Esophagus squamous epithelium (tissue), 4 donors: ENCODE data around the gene EHF.

Experiments used
- POLR2A ChIP-seq, 4 donors: fragments of 450-650 bp; IDR thresholded peaks; one replicate each; pipeline ENCODE4 v1.6.1; 2017; ENCODE audit warnings: antibody characterized with exemption in 4 of 4, mild to moderate bottlenecking in 4 of 4, moderate library complexity in 3 of 4
- TF ChIP-seq, protein P1 (sequence below), 6 experiments: fragments of 450-650 bp in 4 of 6; fragments of 200-600 bp in 2 of 6; sonication (generic) in 2 of 6; IDR thresholded peaks; one replicate each; pipeline ENCODE4 v1.5.1; 2016 to 2019; ENCODE audit warnings: antibody characterized with exemption in 6 of 6, mild to moderate bottlenecking in 4 of 6, moderate library complexity in 4 of 6

- TF ChIP-seq, protein P1, sequence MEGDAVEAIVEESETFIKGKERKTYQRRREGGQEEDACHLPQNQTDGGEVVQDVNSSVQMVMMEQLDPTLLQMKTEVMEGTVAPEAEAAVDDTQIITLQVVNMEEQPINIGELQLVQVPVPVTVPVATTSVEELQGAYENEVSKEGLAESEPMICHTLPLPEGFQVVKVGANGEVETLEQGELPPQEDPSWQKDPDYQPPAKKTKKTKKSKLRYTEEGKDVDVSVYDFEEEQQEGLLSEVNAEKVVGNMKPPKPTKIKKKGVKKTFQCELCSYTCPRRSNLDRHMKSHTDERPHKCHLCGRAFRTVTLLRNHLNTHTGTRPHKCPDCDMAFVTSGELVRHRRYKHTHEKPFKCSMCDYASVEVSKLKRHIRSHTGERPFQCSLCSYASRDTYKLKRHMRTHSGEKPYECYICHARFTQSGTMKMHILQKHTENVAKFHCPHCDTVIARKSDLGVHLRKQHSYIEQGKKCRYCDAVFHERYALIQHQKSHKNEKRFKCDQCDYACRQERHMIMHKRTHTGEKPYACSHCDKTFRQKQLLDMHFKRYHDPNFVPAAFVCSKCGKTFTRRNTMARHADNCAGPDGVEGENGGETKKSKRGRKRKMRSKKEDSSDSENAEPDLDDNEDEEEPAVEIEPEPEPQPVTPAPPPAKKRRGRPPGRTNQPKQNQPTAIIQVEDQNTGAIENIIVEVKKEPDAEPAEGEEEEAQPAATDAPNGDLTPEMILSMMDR (IDR thresholded peaks at IDR 0.05), result no peak
- no peak for TF ChIP-seq POLR2A (IDR thresholded peaks at IDR 0.05)
Observed at GRCh38 chr11:34634694-34635062, 13.8 kb downstream of the EHF start.
